ENCODE results near the gene TMEM204.
"Not testable (repeated sequence)": the region's sequence is repeated elsewhere in the genome, so short reads cannot be mapped to it uniquely, and the experiment has no call there.

Gene TMEM204

GRCh38 chr16:1595511-1595910 is 62.0 kb downstream of the TMEM204 start:
- not testable (repeated sequence) for DNase-seq (ENCODE audit: low read depth)

GRCh38 chr16:1596516-1596915 is 63.0 kb downstream of the TMEM204 start:
- DNase-seq (ENCODE audit: low read depth): no peak

DNA sequence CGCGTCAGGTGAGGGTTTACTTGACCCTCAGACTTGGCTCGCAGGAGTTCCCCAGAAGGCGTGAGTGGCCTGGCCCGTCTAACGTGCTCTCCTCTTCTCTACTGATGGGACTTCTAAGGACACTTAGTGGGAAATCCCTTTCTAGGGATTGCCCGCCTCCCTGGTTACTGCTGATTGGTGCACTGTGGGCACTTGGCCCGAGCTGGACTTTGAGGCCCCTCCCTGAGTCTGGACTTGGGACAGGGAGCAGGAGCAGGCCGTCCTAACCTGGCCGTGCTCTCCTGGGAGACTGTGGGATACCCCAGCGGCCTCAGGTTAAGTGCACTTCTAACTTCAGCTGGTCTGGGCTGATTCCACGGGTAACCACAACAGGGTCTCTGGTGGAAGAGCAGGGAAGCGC is 63.7 kb downstream of the TMEM204 start:
- no peak for DNase-seq (ENCODE audit: low read depth)

DNA sequence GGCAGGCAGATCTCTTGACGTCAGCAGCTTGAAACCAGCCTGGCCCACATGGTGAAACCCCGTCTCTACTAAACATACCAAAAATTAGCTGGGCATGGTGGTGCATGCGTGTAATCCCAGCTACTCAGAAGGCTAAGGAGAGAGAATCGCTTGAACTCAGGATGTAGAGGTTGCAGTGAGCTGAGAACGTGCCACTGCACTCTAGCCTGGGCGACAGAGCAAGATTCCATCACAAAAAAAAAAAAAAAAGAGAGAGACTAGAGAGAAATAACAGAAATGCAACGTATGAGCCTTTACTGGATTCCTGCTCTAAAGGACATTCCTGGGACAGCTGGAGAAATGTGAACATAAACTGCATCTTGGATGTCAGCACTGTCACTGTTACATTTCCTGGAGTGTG is 67.6 kb downstream of the TMEM204 start:
- DNase-seq (ENCODE audit: low read depth): no peak

- DNase-seq (ENCODE audit: low read depth): no peak
These were observed 68.0 kb downstream of the TMEM204 start for GRCh38 chr16:1601489-1601888.

DNA sequence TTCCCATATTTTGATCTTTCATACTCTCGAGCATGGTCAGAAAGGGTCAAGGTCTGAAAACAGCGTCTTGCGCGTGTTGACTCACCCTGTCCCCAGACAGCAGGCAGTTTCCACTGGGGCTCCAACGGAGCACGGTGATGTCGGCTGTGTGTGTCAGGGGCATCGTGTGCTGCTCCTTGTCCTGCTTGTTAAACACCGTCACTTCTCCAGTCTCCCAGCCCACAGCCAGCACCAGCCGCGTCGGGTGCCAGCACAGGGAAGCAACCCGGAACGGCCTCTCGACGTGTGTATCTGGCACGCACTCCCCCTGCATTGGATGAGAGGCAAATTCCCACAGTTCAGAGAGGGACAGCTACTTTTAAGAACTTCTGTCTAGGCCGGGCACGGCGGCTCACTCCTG is 68.8 kb downstream of the TMEM204 start:
- DNase-seq (ENCODE audit: low read depth): no peak
